Tibial nerve (tissue), 4 donors: ENCODE data around the gene SPRED1.

ENCODE experiments used
- EP300 ChIP-seq, 2 donors: sonication (generic); formaldehyde crosslinking; IDR thresholded peaks; one replicate each; pipeline ENCODE4 v1.6.1; 2017; ENCODE audit warnings: antibody characterized with exemption in 2 of 2, mild to moderate bottlenecking in 1 of 2
- POLR2A ChIP-seq, 2 donors: fragments of 450-650 bp; IDR thresholded peaks; one replicate each; pipeline ENCODE4 v1.6.1; 2017; ENCODE audit warnings: antibody characterized with exemption in 2 of 2, mild to moderate bottlenecking in 2 of 2, moderate library complexity in 2 of 2
- TF ChIP-seq, protein P1 (sequence below), 5 experiments: fragments of 200-600 bp in 3 of 5; fragments of 450-650 bp in 2 of 5; sonication (generic) in 3 of 5; IDR thresholded peaks; one replicate each; pipeline ENCODE4 v1.5.1; 2016 to 2019; ENCODE audit warnings: antibody characterized with exemption in 5 of 5, mild to moderate bottlenecking in 3 of 5, moderate library complexity in 2 of 5

DNA sequence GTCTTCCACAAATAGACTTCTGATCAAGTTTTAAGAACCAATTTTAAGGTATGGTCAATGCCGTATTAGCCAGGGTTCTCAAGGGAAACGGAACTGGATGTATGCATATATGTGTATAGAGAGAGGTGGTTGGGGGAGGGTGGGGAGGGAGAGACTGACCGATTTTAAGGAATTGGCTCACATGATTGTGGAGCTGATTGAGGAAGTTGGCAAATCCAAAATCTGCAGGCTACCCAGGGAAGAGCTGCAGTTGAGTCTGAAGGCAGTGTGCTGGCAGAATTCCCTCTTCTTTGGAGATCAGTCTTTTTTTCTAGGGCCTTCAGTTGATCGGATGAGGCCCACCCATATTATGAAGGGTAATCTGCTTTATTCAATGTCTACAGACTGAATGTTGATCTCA lies 40.8 kb upstream of the SPRED1 start:
- TF ChIP-seq POLR2A (IDR thresholded peaks at IDR 0.05) (no peak), EP300 (IDR thresholded peaks at IDR 0.05) (no peak)
- TF ChIP-seq, protein P1, sequence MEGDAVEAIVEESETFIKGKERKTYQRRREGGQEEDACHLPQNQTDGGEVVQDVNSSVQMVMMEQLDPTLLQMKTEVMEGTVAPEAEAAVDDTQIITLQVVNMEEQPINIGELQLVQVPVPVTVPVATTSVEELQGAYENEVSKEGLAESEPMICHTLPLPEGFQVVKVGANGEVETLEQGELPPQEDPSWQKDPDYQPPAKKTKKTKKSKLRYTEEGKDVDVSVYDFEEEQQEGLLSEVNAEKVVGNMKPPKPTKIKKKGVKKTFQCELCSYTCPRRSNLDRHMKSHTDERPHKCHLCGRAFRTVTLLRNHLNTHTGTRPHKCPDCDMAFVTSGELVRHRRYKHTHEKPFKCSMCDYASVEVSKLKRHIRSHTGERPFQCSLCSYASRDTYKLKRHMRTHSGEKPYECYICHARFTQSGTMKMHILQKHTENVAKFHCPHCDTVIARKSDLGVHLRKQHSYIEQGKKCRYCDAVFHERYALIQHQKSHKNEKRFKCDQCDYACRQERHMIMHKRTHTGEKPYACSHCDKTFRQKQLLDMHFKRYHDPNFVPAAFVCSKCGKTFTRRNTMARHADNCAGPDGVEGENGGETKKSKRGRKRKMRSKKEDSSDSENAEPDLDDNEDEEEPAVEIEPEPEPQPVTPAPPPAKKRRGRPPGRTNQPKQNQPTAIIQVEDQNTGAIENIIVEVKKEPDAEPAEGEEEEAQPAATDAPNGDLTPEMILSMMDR (IDR thresholded peaks at IDR 0.05), result no peak
